SK-N-SH treated with all-trans-retinoic acid at 6 μM for 48 hours (cell line): ENCODE data around the gene TAF3.

Experiments used
- ARNTL ChIP-seq: fragments of 450-650 bp; formaldehyde crosslinking; IDR thresholded peaks from 2 replicates; pipeline ENCODE4 v1.5.0; 2020; ENCODE audit warnings: low read depth, mild to moderate bottlenecking, moderate library complexity, borderline replicate concordance
- GLIS3 ChIP-seq: fragments of 250-450 bp; sonication (Bioruptor Pico); IDR thresholded peaks from 2 replicates; pipeline ENCODE4 v1.5.0; 2020; ENCODE audit warnings: mild to moderate bottlenecking, moderate library complexity
- ISL1 ChIP-seq: fragments of 250-450 bp; sonication (Bioruptor Pico); IDR thresholded peaks from 2 replicates; pipeline ENCODE4 v2.1.2; 2022; ENCODE audit warnings: mild to moderate bottlenecking, moderate library complexity
- OSR1 ChIP-seq: fragments of 250-450 bp; sonication (Bioruptor Pico); IDR thresholded peaks from 2 replicates; pipeline ENCODE4 v1.8.0; 2022; ENCODE audit warnings: moderate library complexity, mild to moderate bottlenecking, inconsistent platforms
- PPARA ChIP-seq: fragments of 250-450 bp; sonication (Bioruptor Pico); IDR thresholded peaks from 2 replicates; pipeline ENCODE4 v1.5.0; 2020; ENCODE audit warnings: mild to moderate bottlenecking, borderline replicate concordance
- ZFP3 ChIP-seq: fragments of 250-450 bp; sonication (Bioruptor Pico); IDR thresholded peaks from 2 replicates; pipeline ENCODE4 v1.5.0; 2020; ENCODE audit warnings: mild to moderate bottlenecking, moderate library complexity
- ZNF565 ChIP-seq: fragments of 450-650 bp; formaldehyde crosslinking; conservative IDR thresholded peaks from 2 replicates; pipeline ENCODE4 v1.5.0; 2020; ENCODE audit warnings: low read depth, mild to moderate bottlenecking, moderate library complexity
- TF ChIP-seq, protein P1 (sequence below): fragments of 250-450 bp; sonication (Bioruptor Pico); IDR thresholded peaks from 2 replicates; pipeline ENCODE4 v1.8.0; 2020; ENCODE audit warnings: mild to moderate bottlenecking, moderate library complexity, borderline replicate concordance
- TF ChIP-seq, protein P2 (sequence below): fragments of 250-450 bp; sonication (Bioruptor Pico); IDR thresholded peaks from 2 replicates; pipeline ENCODE4 v1.5.1; 2020; ENCODE audit warnings: low read depth, mild to moderate bottlenecking, moderate library complexity
- TF ChIP-seq, protein P3 (sequence below): fragments of 250-450 bp; sonication (Bioruptor Pico); IDR thresholded peaks from 2 replicates; pipeline ENCODE4 v1.5.1; 2021; ENCODE audit warnings: mild to moderate bottlenecking, moderate library complexity
- TF ChIP-seq, protein P4 (sequence below): fragments of 250-450 bp; sonication (Bioruptor Pico); IDR thresholded peaks from 2 replicates; pipeline ENCODE4 v1.8.0; 2021; ENCODE audit warnings: low read depth, mild to moderate bottlenecking, moderate library complexity, borderline replicate concordance

DNA sequence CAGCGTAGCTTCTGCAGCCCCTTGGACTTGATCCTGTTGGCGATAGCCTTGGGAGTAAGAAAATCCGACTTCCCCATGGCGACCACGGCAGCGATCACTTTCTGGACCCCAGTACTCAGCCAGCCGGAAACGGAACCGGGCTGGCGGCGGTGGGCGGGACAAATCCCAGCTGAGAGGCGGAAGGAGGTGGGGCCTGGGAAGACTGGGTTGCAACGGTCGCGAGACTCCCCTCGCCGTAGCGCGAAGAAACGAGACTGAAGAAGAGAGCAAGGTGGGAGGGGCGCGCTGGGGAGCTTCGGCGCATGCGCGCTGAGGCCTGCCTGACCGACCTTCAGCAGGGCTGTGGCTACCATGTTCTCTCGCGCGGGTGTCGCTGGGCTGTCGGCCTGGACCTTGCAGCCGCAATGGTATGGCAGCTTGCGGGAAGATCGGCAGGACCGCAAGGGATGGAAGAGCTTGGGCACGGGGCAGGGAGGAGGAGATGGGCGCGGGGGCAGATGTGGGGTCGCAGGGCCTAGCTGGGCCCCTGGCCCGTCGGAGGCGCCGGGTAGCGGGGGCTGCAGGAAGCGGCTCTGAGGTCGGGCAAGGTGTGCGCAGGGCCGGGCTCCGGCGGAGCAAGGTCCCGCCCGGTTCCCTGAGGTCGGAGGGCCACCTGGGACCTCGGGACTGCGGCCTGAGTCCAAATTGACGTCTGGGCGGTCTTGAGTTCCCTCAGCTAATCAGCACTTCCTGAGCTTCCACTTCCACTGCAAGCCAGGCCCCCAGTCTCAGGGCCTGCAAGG lies 30.3 kb upstream of the TAF3 start, which contains the start of the genes ATP5F1C and KIN:
- TF ChIP-seq, protein P1, sequence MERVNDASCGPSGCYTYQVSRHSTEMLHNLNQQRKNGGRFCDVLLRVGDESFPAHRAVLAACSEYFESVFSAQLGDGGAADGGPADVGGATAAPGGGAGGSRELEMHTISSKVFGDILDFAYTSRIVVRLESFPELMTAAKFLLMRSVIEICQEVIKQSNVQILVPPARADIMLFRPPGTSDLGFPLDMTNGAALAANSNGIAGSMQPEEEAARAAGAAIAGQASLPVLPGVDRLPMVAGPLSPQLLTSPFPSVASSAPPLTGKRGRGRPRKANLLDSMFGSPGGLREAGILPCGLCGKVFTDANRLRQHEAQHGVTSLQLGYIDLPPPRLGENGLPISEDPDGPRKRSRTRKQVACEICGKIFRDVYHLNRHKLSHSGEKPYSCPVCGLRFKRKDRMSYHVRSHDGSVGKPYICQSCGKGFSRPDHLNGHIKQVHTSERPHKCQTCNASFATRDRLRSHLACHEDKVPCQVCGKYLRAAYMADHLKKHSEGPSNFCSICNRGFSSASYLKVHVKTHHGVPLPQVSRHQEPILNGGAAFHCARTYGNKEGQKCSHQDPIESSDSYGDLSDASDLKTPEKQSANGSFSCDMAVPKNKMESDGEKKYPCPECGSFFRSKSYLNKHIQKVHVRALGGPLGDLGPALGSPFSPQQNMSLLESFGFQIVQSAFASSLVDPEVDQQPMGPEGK (CRISPR knock-in tag), result no peak
- no peak for TF ChIP-seq ZFP3 (CRISPR knock-in tag)
- TF ChIP-seq ISL1 (CRISPR knock-in tag), result no peak
- no peak for TF ChIP-seq OSR1 (CRISPR knock-in tag)
- no peak for TF ChIP-seq PPARA (CRISPR knock-in tag)
- no peak for TF ChIP-seq ZNF565
- TF ChIP-seq, protein P2, sequence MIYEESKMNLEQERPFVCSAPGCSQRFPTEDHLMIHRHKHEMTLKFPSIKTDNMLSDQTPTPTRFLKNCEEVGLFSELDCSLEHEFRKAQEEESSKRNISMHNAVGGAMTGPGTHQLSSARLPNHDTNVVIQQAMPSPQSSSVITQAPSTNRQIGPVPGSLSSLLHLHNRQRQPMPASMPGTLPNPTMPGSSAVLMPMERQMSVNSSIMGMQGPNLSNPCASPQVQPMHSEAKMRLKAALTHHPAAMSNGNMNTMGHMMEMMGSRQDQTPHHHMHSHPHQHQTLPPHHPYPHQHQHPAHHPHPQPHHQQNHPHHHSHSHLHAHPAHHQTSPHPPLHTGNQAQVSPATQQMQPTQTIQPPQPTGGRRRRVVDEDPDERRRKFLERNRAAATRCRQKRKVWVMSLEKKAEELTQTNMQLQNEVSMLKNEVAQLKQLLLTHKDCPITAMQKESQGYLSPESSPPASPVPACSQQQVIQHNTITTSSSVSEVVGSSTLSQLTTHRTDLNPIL (CRISPR knock-in tag), result no peak
- TF ChIP-seq, protein P3, sequence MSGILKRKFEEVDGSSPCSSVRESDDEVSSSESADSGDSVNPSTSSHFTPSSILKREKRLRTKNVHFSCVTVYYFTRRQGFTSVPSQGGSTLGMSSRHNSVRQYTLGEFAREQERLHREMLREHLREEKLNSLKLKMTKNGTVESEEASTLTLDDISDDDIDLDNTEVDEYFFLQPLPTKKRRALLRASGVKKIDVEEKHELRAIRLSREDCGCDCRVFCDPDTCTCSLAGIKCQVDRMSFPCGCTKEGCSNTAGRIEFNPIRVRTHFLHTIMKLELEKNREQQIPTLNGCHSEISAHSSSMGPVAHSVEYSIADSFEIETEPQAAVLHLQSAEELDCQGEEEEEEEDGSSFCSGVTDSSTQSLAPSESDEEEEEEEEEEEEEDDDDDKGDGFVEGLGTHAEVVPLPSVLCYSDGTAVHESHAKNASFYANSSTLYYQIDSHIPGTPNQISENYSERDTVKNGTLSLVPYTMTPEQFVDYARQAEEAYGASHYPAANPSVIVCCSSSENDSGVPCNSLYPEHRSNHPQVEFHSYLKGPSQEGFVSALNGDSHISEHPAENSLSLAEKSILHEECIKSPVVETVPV (CRISPR knock-in tag), result no peak
- no peak for TF ChIP-seq ARNTL (CRISPR knock-in tag)
- no peak for TF ChIP-seq GLIS3 (CRISPR knock-in tag)
- TF ChIP-seq, protein P4, sequence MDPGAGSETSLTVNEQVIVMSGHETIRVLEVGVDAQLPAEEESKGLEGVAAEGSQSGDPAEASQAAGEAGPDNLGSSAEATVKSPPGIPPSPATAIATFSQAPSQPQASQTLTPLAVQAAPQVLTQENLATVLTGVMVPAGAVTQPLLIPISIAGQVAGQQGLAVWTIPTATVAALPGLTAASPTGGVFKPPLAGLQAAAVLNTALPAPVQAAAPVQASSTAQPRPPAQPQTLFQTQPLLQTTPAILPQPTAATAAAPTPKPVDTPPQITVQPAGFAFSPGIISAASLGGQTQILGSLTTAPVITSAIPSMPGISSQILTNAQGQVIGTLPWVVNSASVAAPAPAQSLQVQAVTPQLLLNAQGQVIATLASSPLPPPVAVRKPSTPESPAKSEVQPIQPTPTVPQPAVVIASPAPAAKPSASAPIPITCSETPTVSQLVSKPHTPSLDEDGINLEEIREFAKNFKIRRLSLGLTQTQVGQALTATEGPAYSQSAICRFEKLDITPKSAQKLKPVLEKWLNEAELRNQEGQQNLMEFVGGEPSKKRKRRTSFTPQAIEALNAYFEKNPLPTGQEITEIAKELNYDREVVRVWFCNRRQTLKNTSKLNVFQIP (CRISPR knock-in tag), result no peak
